ENCODE measurements around the gene FOXE3. TPM values are rescaled to one million over a fixed set of nuclear protein-coding genes. Genes with fewer than 3 reads are reported as not detected.

FOXE3 gene
- total RNA-seq, 1 donor from 2014 or later, result not detected

GRCh38 chr1:47380699-47381098 lies 35.4 kb upstream of the FOXE3 start:
- no peak for DNase-seq (ENCODE audit: low spot score in 2 of 2)
- Histone ChIP-seq H3K4me3 (no peak overlapping the region), H3K27ac (no peak overlapping the region), H3K9me3 (no peaks in the 10 kb centered on the region), H3K27me3 (no peaks in the 10 kb centered on the region), H3K4me1 (no peaks in the 10 kb centered on the region), H3K36me3 (peaks cover 12 to 15% of the 10 kb centered on the region in 2 donors)
- intact Hi-C loops (cut with DNase I), result no loop called here
- TF ChIP-seq CTCF (IDR thresholded peaks at IDR 0.05), result no peak

GRCh38 chr1:47382399-47382983 lies 33.6 kb upstream of the FOXE3 start:
- H3K9me3 ChIP-seq, result no peaks in the 10 kb centered on the region
- peaks cover 9 to 11% of the 10 kb centered on the region in 2 donors for H3K36me3 ChIP-seq
- no peak for DNase-seq (ENCODE audit: low spot score in 2 of 2)
- TF ChIP-seq CTCF (IDR thresholded peaks at IDR 0.05), result no peak
- H3K27ac ChIP-seq, result no peak overlapping the region
- no peaks in the 10 kb centered on the region for H3K4me1 ChIP-seq
- intact Hi-C loops (cut with DNase I), result no loop called here
- no peaks in the 10 kb centered on the region for H3K27me3 ChIP-seq
- H3K4me3 ChIP-seq, result no peak overlapping the region

GRCh38 chr1:47384083-47384482 lies 32.0 kb upstream of the FOXE3 start:
- no peaks in the 10 kb centered on the region for H3K9me3 ChIP-seq
- H3K4me3 ChIP-seq, result no peak overlapping the region
- H3K27me3 ChIP-seq, result no peaks in the 10 kb centered on the region
- no peak for TF ChIP-seq CTCF (IDR thresholded peaks at IDR 0.05)
- H3K36me3 ChIP-seq, result peaks cover 0 to 9% of the 10 kb centered on the region in 2 donors
- H3K4me1 ChIP-seq, result no peaks in the 10 kb centered on the region
- intact Hi-C loops (cut with DNase I), result no loop called here
- no peak for DNase-seq (ENCODE audit: low spot score in 2 of 2)
- H3K27ac ChIP-seq, result no peak overlapping the region

GRCh38 chr1:47385020-47385419 lies 31.1 kb upstream of the FOXE3 start:
- no peaks in the 10 kb centered on the region for H3K4me1 ChIP-seq
- TF ChIP-seq CTCF (IDR thresholded peaks at IDR 0.05), result no peak
- H3K27ac ChIP-seq, result no peak overlapping the region
- intact Hi-C loops (cut with DNase I), result no loop called here
- no peaks in the 10 kb centered on the region for H3K27me3 ChIP-seq
- no peaks in the 10 kb centered on the region for H3K36me3 ChIP-seq
- H3K9me3 ChIP-seq, result no peaks in the 10 kb centered on the region
- DNase-seq (ENCODE audit: low spot score in 2 of 2), result no peak
- no peak overlapping the region for H3K4me3 ChIP-seq

GRCh38 chr1:47386268-47386667 lies 29.8 kb upstream of the FOXE3 start:
- intact Hi-C loops (cut with DNase I), result no loop called here
- H3K36me3 ChIP-seq, result no peaks in the 10 kb centered on the region
- no peak overlapping the region for H3K4me3 ChIP-seq
- no peaks in the 10 kb centered on the region for H3K9me3 ChIP-seq
- H3K4me1 ChIP-seq, result no peaks in the 10 kb centered on the region
- no peak overlapping the region for H3K27ac ChIP-seq
- TF ChIP-seq CTCF (IDR thresholded peaks at IDR 0.05), result no peak
- DNase-seq (ENCODE audit: low spot score in 2 of 2), result no peak
- no peaks in the 10 kb centered on the region for H3K27me3 ChIP-seq
